Measurements from ENCODE around the gene ZC3H4.
A peak's percentile ranks its signal among the peaks of the same experiment; 100 is the strongest.
"Not testable (repeated sequence)": the region's sequence is repeated elsewhere in the genome, so short reads cannot be mapped to it uniquely, and the experiment has no call there.

ZC3H4 gene

GRCh38 chr19:47078351-47078750 lies 35.2 kb downstream of the ZC3H4 start:
- not testable (repeated sequence) for DNase-seq

DNA sequence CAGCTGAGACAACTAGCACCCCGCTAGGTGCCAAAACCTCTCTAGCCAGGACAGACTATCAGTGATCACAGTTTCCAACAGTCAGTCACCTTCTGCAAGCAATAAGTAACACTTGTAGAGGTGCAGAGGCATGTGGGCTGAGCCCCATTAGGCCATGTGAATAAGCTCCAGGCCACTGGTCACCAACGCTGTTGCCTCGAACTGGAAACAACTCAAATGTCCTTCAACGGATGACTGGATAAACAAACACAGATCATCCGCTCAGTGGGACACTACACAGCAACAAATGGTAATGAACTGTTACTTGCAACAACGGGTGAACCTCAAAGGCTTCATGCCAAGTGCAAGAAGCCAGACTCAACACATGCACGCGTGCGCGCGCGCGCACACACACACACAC lies 37.6 kb downstream of the ZC3H4 start:
- DNase-seq, result no peak

DNA sequence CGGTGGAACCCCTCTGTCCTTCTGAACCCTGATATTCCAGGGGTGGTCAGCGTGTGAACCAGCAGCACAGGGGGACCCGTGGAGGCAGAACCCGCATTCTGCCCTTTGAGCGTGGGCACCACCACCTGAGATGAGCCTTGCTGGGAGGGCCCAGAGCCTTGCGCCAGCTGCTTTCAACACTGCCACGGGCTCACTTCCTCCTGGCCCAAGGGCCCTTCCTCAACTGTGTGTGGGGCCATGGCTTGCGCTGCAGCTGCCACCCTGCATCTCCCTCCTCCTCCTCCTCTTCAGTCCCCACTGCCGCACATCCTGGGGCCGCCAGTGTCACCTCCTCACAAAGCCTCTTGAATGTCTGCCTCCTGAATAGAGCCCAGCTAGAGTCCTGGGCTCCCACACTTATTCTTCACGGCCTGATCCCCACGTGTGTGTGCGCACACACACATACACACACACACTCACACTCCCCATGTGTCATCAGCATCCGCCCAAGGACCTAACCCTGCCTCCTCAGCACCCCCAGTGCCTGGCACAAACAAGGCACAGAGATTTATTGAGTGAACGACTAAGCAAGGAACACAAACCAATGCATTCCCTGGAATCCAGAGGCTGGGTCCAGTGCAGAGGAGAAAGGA lies 38.3 kb downstream of the ZC3H4 start:
- no peak for DNase-seq

DNA sequence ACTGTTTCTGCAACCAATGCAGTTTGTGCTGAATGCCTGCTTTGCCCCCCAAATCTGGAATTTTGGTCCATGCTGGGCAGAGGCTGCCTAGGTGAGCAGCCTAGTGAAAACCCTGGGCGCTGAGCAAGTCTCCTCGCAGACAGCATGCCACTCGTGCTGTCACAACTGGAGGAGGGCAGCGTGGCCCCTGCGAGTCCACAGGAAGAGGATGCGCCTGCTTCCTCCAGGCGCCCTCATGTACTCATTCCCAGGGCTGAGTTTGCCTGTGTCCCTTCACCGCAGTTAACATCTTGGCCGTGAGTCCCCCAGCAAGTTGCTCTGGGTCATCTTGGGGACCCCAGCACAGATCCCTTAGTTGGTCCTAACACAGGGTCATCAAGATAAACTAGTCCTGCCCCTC lies 39.0 kb downstream of the ZC3H4 start:
- DNase-seq, result no peak

DNA sequence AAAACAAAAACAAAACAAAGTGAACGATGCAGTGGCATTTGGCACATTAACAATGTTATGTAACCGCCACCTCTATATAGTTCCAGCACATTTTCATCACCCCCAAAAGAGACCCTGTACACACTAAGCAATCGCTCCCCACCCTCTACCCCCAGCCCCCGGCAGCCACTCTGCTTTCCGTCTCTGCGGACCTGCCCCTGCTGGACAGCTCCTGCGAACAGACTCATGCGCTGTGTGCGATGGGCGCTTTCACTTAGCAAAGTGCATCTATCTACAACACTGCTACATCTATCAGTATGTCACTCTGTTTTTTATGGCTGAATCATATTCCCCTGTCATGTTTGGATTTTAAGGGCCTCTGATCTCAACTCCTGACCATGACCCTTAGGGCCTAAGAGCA lies 40.0 kb downstream of the ZC3H4 start:
- no peak for DNase-seq

GRCh38 chr19:47072323-47072722 lies 41.3 kb downstream of the ZC3H4 start:
- no peak for DNase-seq

- DNase-seq, result no peak
Observed at GRCh38 chr19:47071731-47072130, 41.8 kb downstream of the ZC3H4 start.

- no peak for DNase-seq
Observed at GRCh38 chr19:47070756-47071155, 42.8 kb downstream of the ZC3H4 start.

DNA sequence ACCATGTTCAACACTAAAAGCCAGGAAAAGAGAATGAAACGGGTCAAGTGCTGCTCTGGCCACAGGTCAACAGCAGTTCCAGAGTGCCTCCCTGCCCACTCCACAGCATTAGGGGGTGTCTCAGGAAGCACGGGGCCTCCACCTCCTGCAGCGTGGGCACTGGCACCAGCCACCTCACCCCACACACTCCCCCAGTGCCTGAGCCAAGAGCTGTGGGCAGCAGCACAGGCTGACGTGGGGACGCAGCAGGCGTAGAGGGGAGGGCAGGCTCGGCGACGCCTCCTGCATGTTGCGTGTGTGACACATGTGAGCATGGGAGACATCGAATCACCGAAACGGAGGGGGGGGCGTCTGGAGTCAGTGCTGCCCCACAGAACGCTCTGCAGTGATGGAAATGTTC lies 43.8 kb downstream of the ZC3H4 start:
- no peak for DNase-seq

DNA sequence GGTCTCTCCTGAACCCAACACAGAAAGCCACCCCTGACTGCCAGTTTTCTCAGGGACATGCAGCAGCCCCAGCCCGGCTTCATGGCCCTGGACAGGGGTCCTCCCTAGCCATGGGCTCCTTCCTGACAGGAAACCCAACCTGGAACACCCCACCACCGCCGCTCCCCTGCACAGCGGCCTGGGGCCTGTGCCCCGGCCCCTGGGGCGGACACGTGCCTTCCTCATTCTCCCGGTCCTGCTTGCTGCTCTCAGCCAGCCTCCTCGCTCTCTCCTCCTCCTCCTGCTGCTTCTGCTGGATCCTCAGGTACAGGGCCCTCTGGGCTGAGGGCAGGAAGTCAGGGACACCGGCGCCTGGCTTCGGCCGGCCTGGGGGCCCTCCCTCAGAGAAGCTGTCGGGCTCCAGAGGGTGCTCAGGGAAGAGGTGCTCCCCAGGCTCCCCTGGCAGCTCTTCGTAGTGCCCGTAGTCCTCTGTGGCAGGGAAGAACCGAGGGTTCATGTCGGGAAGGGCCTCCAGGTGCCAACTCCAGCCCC lies 44.6 kb downstream of the ZC3H4 start:
- no peak for DNase-seq

DNA sequence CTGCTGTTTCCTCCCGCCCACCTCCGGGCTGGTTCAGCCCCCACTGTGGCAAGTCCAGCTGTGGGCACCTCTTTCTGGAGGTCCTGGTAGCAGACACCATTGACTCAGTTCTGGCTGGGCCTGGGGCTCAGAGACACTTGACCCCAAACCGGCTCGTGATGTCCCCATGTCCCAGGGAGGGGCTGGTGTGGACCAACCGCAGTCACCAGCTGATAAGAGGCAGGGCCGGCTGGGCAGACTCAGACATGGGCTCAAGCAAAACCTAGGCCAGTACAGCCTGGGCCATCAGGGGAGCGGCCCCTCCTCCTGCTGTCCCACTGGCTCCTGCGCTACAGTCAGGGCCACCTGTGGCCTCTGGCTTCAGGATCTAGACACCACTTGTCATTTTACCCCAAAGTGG lies 45.3 kb downstream of the ZC3H4 start:
- DNase-seq, result no peak

- DNase-seq, result no peak
Observed at GRCh38 chr19:47067215-47067847, 46.2 kb downstream of the ZC3H4 start.

DNA sequence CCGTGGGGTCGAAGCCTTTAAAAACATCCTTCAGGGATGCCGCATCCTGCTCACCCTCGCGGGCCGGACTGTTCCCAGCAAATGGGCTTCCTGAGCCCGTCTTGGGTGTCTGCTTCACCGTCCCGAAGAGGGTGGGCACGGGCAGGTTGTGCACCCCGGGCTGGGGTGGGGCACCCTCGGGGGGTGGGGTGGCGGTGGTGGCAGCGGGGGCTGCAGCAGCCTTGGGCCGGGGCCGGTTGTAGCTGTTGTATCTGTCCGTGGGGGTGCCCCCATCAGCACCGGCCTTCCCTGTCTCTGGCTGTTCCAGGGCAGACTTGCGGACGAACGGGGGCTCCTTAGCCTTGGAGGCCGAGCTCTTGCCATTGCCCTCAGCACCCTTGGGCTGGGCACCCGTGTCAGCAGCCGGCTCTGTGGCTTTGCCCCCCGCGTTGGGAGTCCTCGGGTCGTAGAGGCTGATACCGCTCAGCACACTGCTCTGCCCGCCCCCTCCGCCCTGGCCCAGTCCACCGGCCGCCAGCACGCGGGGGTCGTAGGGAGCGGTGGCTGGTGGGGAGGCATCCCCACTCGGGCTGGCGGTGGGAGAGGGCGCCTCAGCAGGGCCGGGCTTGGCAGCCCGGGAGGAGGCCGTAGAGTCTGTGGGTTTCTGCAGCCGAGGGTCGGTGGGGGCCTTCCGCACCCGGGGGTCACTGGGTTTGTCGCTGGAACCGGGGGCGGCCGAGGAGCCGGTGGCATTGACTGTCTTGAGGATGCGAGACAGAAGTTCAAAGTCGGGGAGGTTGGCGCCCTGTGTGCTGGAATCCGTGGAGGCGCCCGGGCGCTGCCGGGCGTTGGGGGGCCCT lies 47.0 kb downstream of the ZC3H4 start:
- no peak for DNase-seq

DNA sequence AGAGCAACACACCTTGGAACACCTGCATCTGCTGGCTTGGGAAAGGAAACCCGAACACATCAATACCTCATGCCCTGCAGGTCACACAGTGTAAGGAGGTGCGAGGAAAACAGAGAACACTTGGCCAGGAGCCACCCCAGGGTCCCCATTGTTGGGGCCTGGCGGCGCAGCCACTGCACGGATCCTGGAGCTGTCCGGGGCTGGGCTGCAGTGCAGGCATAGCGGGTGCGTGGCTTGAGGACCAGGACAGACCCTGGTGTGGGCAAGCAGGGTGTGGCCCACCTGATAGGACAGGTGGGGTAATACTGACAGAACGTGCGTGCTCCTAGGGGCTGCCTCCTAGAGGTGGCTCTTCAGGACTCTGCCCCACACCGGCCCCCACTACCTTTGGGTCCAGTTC lies 48.3 kb downstream of the ZC3H4 start:
- DNase-seq, result no peak

DNA sequence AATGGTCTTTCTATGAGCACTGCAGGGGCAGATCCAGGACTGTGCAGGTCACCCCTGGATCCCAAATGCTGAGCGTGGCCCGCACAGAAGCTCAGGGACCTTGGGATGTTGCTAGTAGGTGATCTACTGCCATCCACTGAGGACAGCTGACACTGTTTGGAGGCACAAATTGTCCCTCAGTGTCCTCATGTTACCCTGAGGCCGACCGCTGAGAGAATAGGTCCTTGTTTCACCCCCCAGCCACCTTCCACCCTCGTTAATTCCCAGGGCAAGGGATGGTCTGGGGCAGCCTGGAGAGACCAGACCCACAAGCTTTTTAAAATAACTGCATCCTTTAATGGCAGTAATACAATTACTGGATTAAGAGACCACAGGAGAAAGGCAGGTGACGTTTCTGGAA lies 49.7 kb downstream of the ZC3H4 start:
- DNase-seq, result no peak

- no peak for DNase-seq
Observed at GRCh38 chr19:47058621-47059022, 55.0 kb downstream of the ZC3H4 start.

DNA sequence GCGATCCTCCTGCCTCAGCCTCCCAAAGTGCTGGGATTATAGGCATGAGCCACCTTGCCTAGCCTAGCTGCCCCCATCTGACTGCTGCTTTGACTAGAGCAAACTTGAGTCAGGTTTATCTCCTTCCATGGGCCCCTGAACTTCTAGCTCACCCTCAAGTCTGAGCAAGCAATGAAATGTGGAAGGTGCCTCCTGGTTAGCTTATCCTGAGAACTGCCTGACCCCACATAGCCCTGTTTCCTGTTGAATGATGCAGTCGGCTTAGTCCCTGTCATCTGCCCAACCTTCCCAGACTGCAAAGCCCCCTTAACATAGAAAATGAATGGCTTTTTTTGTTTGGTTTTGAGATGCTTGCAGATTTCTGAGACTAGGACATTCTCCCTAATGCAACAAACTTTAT lies 56.2 kb downstream of the ZC3H4 start:
- DNase-seq, result no peak

- no peak for DNase-seq
Observed at GRCh38 chr19:47056411-47056810, 57.2 kb downstream of the ZC3H4 start.

GRCh38 chr19:47050562-47050961 lies 63.0 kb downstream of the ZC3H4 start:
- not testable (repeated sequence) for DNase-seq

DNA sequence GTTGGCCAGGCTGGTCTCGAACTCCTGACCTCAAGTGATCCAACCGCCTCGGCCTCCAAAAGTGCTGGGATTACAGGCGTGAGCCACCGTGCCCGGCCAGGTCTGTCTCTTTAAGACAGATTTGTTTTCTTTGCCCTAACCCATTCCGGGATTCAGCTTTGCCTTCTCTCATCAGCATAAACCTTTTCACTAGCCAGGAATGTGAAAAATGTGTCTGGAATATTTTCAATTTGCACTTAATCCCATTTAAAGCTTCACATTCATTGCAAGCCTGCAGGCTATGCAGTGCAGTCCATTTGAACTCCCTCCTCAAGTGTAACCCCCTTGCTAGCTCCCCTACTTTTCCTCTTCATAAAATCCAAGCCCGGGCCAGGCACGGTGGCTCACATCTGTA lies 64.3 kb downstream of the ZC3H4 start:
- no peak for DNase-seq

DNA sequence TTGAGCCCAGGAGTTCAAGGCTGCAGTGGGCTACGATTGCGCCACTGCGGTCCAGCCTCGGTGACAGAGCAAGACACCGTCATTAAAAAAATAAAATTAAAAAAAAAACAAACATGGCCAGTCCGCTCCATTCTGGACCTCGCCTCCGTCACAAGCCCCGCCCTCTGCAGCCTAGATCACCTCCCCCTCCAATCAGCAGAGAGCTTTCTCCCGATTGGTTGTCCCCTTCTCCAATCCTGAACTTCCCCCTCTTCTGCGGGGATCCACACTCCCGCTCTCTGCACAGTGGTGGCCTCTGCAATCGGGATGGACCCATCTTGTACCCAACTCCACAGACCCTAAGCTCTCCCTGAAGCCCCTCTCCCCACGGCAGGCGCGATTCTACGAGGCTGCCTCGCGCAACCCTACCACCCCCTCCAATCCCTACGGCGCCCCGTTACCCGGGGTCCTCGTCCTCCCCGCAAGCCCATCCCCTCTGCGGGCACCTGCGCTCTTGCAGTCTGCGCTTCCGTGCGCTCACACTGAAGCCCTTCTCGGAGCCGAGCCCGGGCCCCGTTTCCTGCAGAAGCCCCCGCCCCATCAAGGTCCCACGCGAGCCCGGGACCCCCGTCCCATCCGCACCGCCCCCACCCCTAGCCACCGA lies 65.7 kb downstream of the ZC3H4 start:
- peak; percentile 57 for DNase-seq

- DNase-seq, result no peak
Observed at GRCh38 chr19:47047272-47047762, 66.3 kb downstream of the ZC3H4 start.

GRCh38 chr19:47045867-47046470 lies 67.6 kb downstream of the ZC3H4 start:
- no peak for DNase-seq
